ENCODE data around the gene IRF2.
"Not testable (repeated sequence)": the region's sequence is repeated elsewhere in the genome, so short reads cannot be mapped to it uniquely, and the experiment has no call there.

Gene IRF2

GRCh38 chr4:184343502-184344177, 130.7 kb downstream of the IRF2 start:
- Histone ChIP-seq H3K27ac (no peak overlapping the region), H3K27me3 (replicated peaks) (no peaks in the 10 kb centered on the region)
- DNase-seq = peak; percentile 75

DNA sequence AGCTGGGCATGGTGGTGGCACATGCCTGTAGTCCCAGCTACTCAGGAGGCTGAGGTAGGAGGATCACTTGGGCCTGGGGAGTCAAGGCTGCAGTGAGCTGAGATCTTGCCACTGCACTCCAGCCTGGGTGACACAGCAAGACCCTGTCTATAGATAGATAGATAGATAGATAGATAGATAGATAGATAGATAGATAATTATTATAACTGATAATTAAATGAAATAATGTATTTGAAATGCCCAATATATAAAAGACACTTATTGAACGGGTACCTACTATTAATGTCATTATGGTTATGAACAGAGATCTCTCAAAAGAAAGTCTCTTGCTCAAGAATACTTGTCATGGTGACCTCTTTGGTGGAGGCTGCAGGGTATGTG, 131.5 kb downstream of the IRF2 start:
- DNase-seq; in situ Hi-C loops (cut with HindIII; ENCODE audit: low pct_ligation_motif_present, low sequenced_read_pairs); H3K27me3 ChIP-seq (replicated peaks); H3K36me3 ChIP-seq (replicated peaks); H3K27ac ChIP-seq; H3K4me3 ChIP-seq (ENCODE audit: low read depth, low read length): not testable (repeated sequence)

More at GRCh38 chr4:184343502-184344177, 130.7 kb downstream of the IRF2 start:
- Histone ChIP-seq H3K36me3 (replicated peaks) (no peaks in the 10 kb centered on the region), H3K4me3 (ENCODE audit: low read depth, low read length) (peak overlapping the region; percentile 78)
- no peak for TF ChIP-seq CTCF (IDR thresholded peaks at IDR 0.05; ENCODE audit: low read depth, low read length, missing control alignments)
- in situ Hi-C loops (cut with HindIII; ENCODE audit: low pct_ligation_motif_present, low sequenced_read_pairs) = no loop called here

DNA sequence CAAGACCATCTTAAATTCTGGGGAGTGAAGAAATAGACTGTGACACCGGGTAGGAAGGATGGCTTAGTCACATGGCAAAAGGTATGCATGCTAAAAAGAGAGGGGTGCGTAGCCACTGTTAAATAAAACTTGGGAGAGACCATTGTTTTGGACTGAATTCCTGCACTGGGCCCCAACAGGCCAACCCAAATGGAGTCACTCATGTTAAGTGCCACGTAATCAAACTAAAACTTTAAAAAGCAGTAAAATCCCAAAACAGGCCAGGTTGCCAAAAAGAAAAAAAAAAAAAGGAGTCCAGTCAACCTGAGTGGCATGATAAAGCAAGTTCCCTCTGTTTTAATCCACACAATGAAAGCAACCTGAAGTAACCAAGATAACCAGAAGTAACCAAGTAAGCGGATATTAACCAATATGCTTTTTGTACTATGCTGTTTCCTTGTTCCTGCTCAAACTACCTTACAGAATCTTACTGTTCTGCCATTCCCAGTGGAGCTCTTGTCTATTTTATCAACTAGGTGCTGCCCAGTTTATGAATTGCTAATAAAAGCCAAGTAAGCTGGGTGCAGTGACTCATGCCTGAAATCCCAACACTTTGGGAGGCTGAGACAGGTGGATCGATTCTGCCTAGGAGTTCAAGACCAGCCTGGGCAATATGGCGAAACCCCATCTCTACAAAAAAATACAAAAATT, 132.0 kb downstream of the IRF2 start:
- Histone ChIP-seq H3K4me3 (ENCODE audit: low read depth, low read length) (no peak overlapping the region), H3K27me3 (replicated peaks) (no peaks in the 10 kb centered on the region), H3K27ac (no peak overlapping the region), H3K36me3 (replicated peaks) (no peaks in the 10 kb centered on the region)
- in situ Hi-C loops (cut with HindIII; ENCODE audit: low pct_ligation_motif_present, low sequenced_read_pairs) = no loop called here
- TF ChIP-seq CTCF (IDR thresholded peaks at IDR 0.05; ENCODE audit: low read depth, low read length, missing control alignments) = no peak
- no peak for DNase-seq

GRCh38 chr4:184339398-184340193, 134.8 kb downstream of the IRF2 start:
- H3K4me3 ChIP-seq (ENCODE audit: low read depth, low read length); in situ Hi-C loops (cut with HindIII; ENCODE audit: low pct_ligation_motif_present, low sequenced_read_pairs); H3K27ac ChIP-seq; H3K27me3 ChIP-seq (replicated peaks); H3K36me3 ChIP-seq (replicated peaks): not testable (repeated sequence)
- peak; percentile 44 for DNase-seq

DNA sequence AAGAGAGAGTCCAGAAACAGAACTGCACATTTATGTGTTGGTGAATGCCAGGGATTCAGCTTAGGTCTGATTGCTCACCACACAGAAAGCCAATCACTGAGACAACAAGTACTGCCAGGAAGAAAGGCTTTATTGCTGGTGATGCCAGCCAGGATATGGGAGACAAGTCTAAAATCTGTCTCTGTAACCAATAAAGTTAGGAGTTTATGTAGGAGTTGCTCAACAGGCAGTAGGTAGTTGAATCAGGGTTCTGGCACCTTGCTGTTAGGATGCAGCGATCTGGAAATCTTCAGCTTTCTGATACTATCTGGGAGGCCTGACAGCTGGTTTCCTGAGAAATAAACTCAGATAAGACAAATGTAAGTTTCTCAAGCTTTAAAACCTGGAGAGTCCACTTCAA, 136.4 kb downstream of the IRF2 start:
- H3K27me3 ChIP-seq (replicated peaks) = no peaks in the 10 kb centered on the region
- H3K36me3 ChIP-seq (replicated peaks) = no peaks in the 10 kb centered on the region
- no peak for DNase-seq
- no peak overlapping the region for H3K4me3 ChIP-seq (ENCODE audit: low read depth, low read length)
- no peak overlapping the region for H3K27ac ChIP-seq
- no peak for TF ChIP-seq CTCF (IDR thresholded peaks at IDR 0.05; ENCODE audit: low read depth, low read length, missing control alignments)
- in situ Hi-C loops (cut with HindIII; ENCODE audit: low pct_ligation_motif_present, low sequenced_read_pairs) = no loop called here
